Suprapubic skin (tissue), 3 donors: Measurements from ENCODE around the gene CEP350.

Experiments
- CTCF ChIP-seq, 2 donors: fragments of 200-600 bp in 1 of 2; fragments of 450-650 bp in 1 of 2; sonication (generic) in 1 of 2; IDR thresholded peaks; one replicate each; pipeline ENCODE4 v1.5.1; 2016 to 2019; ENCODE audit warnings: antibody characterized with exemption in 2 of 2, mild to moderate bottlenecking in 1 of 2, moderate library complexity in 1 of 2
- EP300 ChIP-seq: sonication (generic); formaldehyde crosslinking; IDR thresholded peaks from one replicate; pipeline ENCODE4 v1.6.1; 2017; ENCODE audit warnings: antibody characterized with exemption

GRCh38 chr1:179929955-179930798, 24.4 kb upstream of the CEP350 start:
- TF ChIP-seq EP300 (no peak), CTCF (IDR thresholded peaks at IDR 0.05) (no peak)
